Measurements from ENCODE around the gene CCR3. TPM values are rescaled to one million over a fixed set of nuclear protein-coding genes. Genes with fewer than 3 reads are reported as not detected.

CCR3 gene
- total RNA-seq, 1 experiment from 2014 or later: not detected

- Histone ChIP-seq H3K4me1 (ENCODE audit: control insufficient read depth in 1 of 2, insufficient read depth in 2 of 2, low read length in 2 of 2) (peaks cover 0 to 5% of the 10 kb centered on the region in 2 experiments; a peak in 2 of 4 replicates), H3K9ac (ENCODE audit: low read length) (no peak overlapping the region), H3K79me2 (ENCODE audit: insufficient read depth, low read length) (no peaks in the 10 kb centered on the region), H3K9me3 (ENCODE audit: control insufficient read depth in 1 of 2, insufficient read depth in 1 of 2, low read depth in 1 of 2, low read length in 2 of 2) (no peaks in the 10 kb centered on the region), H3K9me2 (ENCODE audit: insufficient read depth) (no peaks in the 10 kb centered on the region), H3K4me3 (replicated peaks in 1 of 2; ENCODE audit: low read depth in 1 of 2, low read length in 2 of 2) (no peak overlapping the region), H3K27ac (ENCODE audit: low read depth, low read length) (no peak overlapping the region), H2AFZ (ENCODE audit: low read depth, low read length, poor library complexity, severe bottlenecking) (no peak overlapping the region), H3K4me2 (ENCODE audit: low read length) (no peak overlapping the region), H3K36me3 (ENCODE audit: control insufficient read depth in 1 of 2, insufficient read depth in 2 of 2, low read length in 2 of 2) (no peaks in the 10 kb centered on the region), H3K27me3 (ENCODE audit: insufficient read depth, low read length) (peaks cover 8% of the 10 kb centered on the region; the same call in 1 of the 2 replicates), H4K20me1 (ENCODE audit: insufficient read depth) (no peaks in the 10 kb centered on the region)
- no peak for ATAC-seq
- intact Hi-C loops (cut with micrococcal nuclease): loop anchor here (10.0 kb wide), 1 partner anchor 278 kb away; no protein-coding TSS in a partner anchor
- DNase-seq (ENCODE audit: low read depth, low spot score): no peak
- TF ChIP-seq SRF (IDR thresholded peaks at IDR 0.05; ENCODE audit: low read depth): no peak
- no peak for TF ChIP-seq TCF7L2 (IDR thresholded peaks at IDR 0.05; ENCODE audit: borderline replicate concordance, extremely low read depth, insufficient read depth, insufficient read length)
- no peak for TF ChIP-seq EZH2phosphoT487 (IDR thresholded peaks at IDR 0.05; ENCODE audit: borderline replicate concordance)
- no peak for TF ChIP-seq EZH2 (IDR thresholded peaks at IDR 0.05)
- TF ChIP-seq, protein P1, sequence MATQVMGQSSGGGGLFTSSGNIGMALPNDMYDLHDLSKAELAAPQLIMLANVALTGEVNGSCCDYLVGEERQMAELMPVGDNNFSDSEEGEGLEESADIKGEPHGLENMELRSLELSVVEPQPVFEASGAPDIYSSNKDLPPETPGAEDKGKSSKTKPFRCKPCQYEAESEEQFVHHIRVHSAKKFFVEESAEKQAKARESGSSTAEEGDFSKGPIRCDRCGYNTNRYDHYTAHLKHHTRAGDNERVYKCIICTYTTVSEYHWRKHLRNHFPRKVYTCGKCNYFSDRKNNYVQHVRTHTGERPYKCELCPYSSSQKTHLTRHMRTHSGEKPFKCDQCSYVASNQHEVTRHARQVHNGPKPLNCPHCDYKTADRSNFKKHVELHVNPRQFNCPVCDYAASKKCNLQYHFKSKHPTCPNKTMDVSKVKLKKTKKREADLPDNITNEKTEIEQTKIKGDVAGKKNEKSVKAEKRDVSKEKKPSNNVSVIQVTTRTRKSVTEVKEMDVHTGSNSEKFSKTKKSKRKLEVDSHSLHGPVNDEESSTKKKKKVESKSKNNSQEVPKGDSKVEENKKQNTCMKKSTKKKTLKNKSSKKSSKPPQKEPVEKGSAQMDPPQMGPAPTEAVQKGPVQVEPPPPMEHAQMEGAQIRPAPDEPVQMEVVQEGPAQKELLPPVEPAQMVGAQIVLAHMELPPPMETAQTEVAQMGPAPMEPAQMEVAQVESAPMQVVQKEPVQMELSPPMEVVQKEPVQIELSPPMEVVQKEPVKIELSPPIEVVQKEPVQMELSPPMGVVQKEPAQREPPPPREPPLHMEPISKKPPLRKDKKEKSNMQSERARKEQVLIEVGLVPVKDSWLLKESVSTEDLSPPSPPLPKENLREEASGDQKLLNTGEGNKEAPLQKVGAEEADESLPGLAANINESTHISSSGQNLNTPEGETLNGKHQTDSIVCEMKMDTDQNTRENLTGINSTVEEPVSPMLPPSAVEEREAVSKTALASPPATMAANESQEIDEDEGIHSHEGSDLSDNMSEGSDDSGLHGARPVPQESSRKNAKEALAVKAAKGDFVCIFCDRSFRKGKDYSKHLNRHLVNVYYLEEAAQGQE (IDR thresholded peaks at IDR 0.05; ENCODE audit: low read depth): no peak
- TF ChIP-seq POLR2A (IDR thresholded peaks at IDR 0.05; ENCODE audit: borderline replicate concordance, extremely low read depth, insufficient read depth, insufficient read length): no peak
- TF ChIP-seq CEBPB (IDR thresholded peaks at IDR 0.05; ENCODE audit: low read depth): no peak
- TF ChIP-seq POLR2AphosphoS5 (IDR thresholded peaks at IDR 0.05; ENCODE audit: low read depth, low read length): no peak
- no peak for TF ChIP-seq CTCF (IDR thresholded peaks at IDR 0.05 in 2 of 3, conservative IDR thresholded peaks at IDR 0.05 in 1 of 3; ENCODE audit: borderline replicate concordance in 1 of 3, insufficient read depth in 1 of 3, low read depth in 2 of 3, low read length in 2 of 3)
- TF ChIP-seq SP1 (IDR thresholded peaks at IDR 0.05; ENCODE audit: low read depth): no peak
- no peak for TF ChIP-seq RAD21 (IDR thresholded peaks at IDR 0.05; ENCODE audit: low read depth)
- TF ChIP-seq ELF1 (IDR thresholded peaks at IDR 0.05; ENCODE audit: borderline replicate concordance, low read depth): no peak
- no peak for TF ChIP-seq ZFX (IDR thresholded peaks at IDR 0.05)
- TF ChIP-seq ZNF274 (IDR thresholded peaks at IDR 0.05; ENCODE audit: low read depth, low read length): no peak
- TF ChIP-seq SIN3A (IDR thresholded peaks at IDR 0.05; ENCODE audit: low read depth): no peak
- no peak for TF ChIP-seq EGR1 (IDR thresholded peaks at IDR 0.05; ENCODE audit: low read depth)
- ChIA-PET RAD21 (ENCODE audit: low non-redundant PET in 1 of 2, low total read pairs in 2 of 2, uncharacterized antibody in 2 of 2, unreplicated experiment in 2 of 2) (no interaction called here), CTCF (interaction anchor here (0.8 to 1.2 kb wide), 3 partner anchors 156 to 165 kb away, joined by 3 to 6 read pairs (median 4); no protein-coding TSS in a partner anchor), POLR2A (no interaction called here)
- BruUV-seq (replicated peaks): no TSS peak
Measured at GRCh38 chr3:46213201-46213600, 29.1 kb upstream of the CCR3 start.

Data from HCT116 (cell line).